ENCODE results near the gene PDZD7.

PDZD7 gene

DNA sequence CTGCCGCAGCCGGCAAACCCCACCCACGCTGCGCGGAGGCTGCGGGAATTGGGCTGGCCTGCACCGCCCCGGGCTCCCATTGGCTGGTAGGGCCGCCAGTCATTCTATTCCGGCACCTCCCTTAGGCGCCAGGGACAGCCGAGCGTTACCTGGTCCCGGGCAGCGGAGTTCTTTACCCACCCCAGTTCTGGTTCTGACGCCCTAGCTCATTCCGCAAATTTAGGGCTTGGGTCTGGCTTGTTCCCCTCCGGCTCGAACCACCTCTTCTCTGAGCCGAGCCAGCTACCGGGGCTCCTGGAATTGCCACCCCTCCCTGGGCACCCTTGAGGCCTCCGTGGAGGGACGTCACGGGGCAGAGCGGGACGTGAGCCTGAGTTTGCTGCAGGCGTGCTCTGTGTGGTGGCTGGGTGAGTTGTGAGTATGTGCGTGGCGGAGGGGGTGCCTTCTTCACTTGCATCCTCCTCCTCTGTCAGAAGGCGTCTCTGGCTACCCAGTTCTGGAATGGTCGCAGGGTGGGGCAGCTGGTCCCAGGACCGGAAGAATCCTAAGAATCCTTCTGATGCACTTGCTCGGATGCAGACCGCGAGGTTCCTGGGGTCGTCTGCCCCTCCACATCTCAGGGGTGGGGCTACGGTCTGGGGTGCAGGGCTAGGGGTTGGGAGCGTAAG is at the start of gene PDZD7, which contains the start of gene SFXN3:
Gene PDZD7 (minus strand): TSS at position 2 of the 668 bp plus-strand sequence. CDS start 910 bp downstream, outside the sequence.
Gene SFXN3 (plus strand): TSS at position 107 of the 668 bp plus-strand sequence. CDS start 3,461 bp downstream, outside the sequence.
- DNase-seq, result peak; percentile 79

DNA sequence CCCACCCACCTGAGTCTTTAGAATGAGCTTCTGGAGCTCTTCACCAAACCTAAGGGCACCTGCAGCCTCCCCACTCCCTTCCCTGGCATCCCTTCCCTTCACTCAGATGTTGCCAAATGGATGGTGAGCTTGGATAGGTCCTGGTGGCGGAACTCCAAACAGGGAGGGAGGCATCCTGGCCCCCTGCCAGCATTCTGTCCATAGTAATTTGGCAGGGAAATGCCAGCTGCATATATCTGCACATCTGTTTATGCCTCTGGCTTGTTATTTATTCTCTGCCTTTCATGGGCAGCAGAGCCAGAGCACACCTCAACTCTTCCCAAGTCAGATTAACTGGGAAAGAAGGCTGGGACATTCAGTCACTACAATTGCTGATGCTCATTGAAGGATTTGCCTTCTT is 48.9 kb upstream of the PDZD7 start:
- peak; percentile 59 for DNase-seq

DNA sequence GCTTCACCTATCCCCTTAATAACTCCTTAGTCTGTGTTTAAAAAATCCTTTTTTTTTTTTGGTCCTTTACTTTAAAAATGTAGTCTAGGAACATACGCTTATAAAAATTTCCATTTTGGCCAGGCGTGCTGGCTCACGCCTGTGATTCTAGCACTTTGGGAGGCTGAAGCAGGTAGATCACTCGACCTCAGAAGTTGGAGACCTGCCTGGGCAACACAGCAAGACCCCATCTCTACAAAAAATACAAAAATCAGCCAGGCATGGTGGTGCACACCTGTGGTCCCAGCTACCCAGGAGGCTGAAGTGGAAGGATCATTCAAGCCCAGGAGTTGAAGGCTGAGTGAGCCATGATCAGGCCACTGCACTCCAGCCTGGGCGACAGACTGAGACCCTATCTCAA is 45.7 kb upstream of the PDZD7 start:
- no peak for DNase-seq

DNA sequence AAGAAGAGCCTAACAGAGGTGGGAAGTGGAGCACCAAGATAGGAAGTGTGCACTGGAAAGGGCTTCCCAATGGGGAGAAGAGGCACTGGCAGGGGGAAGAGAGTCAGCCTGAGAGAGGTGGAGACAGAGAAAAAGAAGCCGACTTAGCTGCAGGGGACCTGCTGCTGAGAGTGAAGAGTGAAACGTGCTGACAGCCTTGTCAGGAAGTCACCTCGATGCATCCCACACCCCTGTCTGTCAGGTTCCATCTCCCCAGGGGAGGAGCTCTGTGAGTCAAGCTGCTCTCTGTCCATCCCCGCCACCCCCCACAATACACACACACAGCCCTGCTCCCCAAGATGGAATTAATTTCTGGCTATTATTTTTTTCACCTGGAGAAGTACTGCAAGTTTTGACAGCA is 44.8 kb upstream of the PDZD7 start:
- no peak for DNase-seq

DNA sequence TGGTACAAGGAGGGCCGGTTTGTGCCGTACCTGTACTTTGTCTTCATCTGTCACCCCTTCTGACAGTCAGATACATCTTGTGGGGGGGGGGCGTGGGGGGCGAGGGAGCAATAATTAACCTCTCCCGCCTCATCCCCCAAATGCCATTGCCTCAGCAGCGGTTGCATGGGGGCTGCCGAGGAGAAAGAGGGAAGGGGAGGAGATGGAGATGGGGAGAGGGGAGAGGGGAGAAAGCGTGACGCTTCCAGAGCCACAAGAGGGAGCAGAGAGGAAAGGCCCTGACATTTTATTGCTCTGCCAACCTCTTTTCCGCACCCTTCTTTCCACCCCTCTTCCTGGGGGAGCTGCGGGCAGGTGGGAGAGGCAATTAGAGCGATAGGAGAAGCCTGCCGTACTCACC is 42.7 kb upstream of the PDZD7 start:
- no peak for DNase-seq

DNA sequence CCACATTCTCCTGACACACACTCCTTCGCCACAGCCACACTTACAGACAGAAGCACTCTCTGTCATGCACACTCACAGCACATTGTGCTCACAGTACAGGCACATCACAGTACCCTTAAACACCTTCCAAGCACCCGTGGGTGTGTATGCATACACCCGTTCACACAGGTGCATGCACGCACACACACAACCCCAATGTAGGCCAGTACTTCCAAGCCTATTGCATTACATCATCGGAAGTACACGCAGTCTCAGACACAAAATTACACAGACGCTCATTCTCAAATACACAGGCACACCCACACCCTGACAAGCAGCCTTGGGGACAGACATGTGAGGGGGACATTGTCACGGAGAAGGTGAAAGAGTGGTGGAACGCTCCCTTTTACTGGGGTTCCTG is 42.0 kb upstream of the PDZD7 start:
- DNase-seq, result no peak

DNA sequence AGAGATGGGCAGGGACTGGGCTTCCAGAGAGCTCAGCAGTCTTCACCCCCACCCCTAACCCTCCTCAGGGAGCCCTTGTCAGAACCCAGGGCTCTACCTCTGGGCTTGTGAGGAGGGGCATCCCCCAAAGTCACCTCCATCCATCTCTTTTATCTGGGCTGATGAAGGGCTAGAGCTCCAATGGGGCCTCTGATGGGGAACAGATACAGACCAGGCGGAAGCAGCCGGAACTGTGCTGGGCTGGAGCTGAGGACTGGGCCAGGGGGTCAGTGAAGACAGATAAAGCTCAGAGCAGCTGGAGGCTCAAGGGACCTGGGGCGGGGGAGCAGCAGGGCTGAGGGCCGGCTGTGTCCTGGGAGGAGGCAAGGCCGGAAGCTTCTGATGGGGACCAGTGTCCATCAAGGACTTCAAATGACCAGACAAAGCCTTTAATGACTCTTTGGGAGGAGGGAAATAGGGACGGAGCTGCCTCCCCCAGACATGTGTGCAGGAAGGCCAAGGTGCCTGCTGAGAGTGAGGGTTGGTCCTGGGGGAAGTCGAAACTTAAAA is 41.0 kb upstream of the PDZD7 start:
- no peak for DNase-seq

DNA sequence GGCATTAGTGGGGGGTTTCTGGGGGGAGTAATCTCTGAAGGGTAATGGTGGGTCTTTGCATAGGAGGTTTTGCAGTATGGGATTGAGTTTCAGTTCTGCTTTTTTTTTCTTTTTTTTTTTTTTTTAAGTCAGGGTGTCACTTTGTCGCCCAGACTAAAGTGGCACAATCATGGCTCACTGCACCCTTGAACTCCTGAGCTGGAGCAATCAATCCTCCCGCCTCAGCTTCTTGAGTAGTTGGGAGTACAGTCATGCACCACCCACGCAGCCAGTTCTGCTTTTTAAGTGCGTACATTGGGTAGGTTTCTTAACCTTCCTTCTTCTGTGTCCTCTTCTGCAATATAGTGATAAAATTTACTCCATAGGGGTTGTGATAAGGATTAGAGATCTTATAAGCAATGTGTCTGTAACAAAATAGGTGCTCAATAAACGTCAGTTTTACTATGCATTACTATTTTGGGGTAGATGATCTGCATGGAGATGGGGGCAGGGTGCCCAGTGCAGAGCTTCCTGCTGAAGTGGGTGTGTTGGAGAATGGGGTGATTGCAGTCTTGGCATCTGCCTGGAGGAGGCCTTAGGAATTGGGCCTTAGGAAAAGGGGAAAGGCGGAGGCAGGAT is 40.4 kb upstream of the PDZD7 start:
- no peak for DNase-seq

DNA sequence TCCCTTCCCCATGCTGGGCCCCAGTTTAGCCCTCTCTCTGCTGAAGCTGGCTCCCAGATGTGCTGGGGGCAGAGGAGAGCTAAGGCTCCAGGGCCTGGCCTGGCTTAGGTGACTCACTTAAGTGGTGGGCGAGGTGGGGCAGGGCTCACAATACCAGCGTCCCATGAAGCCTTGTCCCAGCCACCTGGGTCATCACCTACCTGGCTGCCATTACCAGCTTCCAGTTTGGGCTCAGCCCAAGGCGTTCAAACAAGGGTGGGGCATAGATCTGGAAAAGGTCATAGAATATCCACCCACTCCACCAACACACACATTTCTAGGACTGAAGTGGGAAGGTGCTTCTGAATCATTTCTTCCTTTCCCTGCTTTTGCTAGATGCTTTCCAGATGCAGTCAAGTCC is 39.2 kb upstream of the PDZD7 start:
- DNase-seq, result no peak

DNA sequence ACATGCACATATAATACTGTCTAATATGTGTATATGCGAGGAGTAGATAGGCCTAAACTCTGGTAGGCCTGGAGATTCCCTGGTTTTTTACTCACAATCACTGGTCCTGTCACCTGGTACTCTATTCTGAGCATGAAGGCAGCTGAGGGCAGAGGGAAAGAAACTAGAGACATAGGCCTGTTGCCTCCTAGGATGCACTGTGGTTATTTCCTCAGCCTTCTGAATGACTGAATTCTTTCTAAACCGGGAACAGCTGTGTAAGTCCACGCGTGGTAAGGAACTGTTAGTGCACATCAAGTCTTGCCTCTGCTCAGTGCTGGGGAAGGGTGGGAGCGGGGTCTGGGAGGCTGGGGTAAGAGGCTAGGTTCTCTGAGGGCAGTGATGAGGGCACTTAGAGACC is 38.5 kb upstream of the PDZD7 start:
- no peak for DNase-seq

DNA sequence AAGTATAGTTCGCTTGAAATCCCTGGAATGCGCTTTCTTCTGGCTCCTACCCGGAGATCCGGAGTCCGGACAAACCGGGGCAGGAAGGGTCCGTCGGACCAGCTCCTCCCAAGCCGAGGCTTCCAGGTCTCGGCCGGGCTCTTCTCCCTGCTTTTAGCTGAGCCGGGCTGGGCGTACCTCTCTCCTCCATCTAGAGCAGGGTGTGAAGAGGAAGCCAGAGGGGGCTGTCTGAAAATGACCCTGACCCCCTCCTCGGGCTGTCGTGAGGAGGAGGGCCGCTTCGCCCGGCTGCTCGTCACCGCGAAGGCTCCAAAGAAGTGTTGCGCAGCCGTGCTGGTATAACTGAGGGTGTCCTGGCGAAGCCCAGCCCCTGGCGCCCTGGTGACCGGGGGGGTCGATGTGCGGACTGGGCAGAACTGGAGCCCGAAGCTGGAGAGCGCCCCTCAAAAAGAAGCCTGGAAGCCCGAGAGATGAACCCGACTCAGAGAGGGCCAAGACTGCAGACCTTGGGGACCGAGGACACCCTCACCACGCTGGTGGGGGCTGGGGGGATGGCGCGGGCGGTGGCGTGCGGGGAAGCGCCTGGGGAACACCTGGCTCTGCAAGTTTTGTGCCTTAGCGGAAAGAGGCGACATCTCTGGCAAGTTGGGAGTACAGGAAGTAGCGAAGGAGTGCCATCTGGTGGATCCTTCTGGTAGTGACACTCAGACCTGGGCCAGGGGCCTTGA is 36.6 kb upstream of the PDZD7 start:
- peak; percentile 43 for DNase-seq

DNA sequence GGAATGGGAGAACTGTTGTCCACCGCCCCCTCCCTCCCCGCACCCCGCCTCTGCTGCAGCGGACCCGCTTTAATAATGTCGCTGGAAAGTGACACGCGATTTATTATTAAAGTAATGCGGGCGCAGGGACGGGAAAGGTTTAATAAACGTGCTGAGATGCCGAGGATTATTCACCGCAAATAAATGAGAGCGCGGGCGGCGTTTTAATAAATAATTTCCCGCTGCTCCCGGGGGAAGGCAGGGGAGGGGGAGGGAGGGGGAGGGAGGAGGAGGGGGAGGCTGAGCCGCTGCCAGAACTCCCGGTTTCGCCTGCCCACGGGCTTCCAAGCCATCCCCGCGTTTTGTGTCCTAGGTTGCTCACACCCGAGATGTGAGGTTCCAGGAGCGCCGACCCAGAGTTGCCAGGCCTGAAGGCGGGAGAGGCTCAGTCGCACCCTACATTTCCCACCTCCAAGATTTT is 36.0 kb upstream of the PDZD7 start:
- no peak for DNase-seq

DNA sequence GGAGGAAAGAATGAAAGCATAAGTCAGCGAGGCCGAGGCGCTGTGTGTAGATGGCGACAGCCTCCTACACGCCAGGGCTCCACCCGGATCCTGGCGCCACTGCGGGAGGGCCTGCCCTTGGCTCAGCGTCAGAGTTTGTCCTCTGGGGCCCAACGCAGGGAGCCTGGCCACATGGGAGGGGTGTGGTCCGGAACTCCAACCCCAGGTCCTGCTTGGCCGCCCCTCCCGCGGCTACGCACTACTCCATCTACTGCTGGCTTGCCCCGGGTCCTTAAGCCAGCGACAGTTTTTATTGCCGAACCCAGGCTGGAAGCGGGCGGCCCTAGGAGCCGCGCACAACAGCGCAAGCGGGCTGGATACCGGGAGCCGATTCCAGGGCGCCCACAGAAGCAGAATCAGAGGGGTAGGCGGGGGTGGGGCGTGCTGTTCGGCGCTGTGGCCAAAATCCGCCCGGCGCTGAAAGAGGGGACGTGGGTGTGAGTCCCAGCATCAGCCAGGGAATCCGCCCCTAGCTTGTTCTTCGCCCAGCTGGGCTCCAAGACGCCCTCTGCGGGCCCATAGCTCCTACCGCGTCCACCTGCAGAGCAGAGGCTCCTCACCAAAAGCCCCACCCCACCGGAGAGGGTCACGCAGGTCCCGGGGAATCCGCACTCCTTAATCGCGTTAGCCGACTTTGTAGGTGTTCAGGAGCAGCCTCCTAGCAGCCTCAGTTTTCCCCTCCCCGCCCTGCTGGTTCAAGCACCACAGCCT is 35.4 kb upstream of the PDZD7 start:
- peak; percentile 29 for DNase-seq

DNA sequence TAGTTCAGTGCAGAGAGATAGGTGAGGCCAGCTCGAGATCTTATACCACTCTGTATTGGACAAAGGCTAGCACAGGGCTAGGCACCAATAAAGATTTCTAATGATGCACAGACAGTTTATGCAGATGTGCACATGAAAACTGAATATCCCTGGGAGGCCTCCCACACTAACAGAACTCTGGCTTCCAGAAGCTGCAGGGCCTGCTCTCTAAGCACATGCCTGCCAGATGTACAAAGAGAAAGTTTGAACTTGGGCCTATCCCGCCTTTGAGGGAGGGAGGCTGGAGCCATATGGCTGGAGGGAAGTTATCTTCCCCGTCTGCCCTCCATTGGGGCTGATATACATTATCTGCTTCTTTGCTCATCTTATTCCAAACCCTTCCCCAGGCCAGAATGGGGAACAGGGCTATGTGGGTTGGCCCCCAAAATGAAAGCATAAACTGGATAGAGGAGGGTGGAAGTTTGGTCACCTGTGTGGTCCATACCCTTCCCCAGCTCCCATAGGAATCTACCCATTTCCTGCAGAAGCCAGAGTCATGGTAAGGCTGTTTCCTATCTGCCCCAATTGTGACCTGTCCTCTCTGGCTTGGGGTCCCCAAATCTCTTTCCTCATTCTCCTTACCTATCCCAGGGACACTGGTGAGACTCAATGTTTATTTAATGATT is 34.7 kb upstream of the PDZD7 start:
- no peak for DNase-seq

DNA sequence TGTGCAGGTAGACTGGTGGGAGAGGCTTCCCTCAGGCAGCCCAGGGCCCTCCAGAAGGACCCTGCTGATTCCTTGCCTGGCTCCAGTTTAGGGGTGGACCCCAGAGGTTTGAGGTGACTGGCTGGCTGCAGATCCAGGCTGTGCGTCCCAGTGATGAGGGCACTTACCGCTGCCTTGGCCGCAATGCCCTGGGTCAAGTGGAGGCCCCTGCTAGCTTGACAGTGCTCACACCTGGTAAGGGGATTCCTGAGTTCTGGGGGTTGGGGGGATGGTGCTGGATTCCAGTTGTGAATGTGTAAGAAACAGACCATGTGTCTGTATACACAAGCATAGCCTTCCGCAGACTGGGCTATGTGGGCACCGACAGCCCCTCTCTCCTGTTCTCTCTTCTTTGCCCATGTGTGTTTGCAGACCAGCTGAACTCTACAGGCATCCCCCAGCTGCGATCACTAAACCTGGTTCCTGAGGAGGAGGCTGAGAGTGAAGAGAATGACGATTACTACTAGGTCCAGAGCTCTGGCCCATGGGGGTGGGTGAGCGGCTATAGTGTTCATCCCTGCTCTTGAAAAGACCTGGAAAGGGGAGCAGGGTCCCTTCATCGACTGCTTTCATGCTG is 33.6 kb upstream of the PDZD7 start:
- no peak for DNase-seq

DNA sequence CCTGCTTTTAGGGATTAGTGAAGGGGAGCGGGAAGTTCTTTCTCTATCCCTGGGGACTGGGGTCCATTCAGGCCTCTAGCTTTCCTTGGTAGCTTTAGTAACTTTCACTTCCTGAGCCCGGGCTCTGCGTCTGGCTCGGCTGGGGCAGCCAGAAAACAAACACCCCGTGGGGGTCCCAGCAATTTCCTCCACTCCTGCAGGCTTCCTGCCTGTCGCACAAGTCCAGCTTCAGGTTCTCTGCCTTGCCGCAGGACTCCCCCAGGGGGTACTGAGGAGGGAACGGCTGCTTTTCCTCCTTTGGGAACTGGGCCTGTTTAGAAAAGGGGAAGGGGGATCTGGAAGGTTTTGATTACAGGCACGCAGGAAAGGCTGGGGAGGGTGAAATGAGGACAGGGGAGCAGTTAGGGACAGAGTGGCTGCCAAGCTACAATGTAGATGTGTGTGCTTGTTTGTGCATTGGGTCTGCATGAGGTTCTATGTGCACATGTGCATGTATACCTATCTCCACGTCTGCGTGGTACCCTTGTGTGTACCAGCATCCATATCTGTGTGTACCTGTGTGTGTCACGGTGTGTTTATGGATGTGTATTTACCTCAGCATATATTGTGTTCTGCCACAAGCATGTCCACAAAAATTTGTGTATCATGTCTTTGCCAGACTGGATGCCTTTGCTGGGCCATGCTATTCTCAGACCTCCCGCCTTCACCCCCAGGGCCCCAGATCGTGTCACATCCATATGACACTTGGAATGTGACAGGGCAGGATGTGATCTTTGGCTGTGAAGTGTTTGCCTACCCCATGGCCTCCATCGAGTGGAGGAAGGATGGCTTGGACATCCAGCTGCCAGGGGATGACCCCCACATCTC is 32.9 kb upstream of the PDZD7 start:
- no peak for DNase-seq

DNA sequence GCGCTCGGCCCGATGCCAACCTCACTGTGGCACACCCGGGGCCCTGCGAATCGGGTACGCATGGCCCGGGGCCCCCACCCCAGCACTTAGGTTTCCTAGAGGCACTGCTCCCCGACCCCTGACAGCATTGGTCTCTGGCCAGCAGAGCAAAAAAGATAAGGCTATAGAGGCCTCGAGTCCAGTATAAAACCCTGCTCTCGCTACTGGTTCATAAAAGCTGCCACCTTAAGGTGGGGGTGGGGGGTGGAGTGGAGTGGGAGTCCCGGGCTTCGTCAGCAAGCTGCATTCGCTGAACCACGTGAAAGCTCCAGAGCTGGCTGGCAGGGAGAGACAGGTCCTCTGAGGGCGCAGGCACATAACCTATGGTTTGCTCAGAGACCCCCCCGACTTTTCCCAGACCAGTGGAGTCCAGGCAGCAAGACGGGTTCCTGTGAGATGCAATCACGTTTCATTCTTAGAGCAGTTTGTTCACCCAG is 32.2 kb upstream of the PDZD7 start:
- DNase-seq, result no peak

DNA sequence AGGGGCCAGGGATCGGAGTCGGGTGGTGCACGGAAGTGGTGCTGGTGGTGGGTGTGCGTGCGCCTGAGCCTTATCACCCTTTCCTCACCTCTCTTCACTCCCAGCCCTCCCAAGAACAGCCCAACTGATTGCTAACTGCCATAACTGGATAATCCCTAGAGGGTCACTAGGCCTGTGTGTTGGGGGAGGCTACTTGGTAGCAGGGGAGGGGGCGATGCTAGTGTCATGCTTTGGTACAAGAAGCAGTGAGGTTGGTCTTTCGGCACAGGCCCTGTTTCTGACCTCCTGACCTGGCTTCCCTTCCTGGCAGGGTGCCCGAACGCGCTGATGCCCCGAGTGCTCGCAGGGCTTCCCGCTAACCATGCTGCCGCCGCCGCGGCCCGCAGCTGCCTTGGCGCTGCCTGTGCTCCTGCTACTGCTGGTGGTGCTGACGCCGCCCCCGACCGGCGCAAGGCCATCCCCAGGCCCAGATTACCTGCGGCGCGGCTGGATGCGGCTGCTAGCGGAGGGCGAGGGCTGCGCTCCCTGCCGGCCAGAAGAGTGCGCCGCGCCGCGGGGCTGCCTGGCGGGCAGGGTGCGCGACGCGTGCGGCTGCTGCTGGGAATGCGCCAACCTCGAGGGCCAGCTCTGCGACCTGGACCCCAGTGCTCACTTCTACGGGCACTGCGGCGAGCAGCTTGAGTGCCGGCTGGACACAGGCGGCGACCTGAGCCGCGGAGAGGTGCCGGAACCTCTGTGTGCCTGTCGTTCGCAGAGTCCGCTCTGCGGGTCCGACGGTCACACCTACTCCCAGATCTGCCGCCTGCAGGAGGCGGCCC is 31.5 kb upstream of the PDZD7 start:
- peak; percentile 46 for DNase-seq

DNA sequence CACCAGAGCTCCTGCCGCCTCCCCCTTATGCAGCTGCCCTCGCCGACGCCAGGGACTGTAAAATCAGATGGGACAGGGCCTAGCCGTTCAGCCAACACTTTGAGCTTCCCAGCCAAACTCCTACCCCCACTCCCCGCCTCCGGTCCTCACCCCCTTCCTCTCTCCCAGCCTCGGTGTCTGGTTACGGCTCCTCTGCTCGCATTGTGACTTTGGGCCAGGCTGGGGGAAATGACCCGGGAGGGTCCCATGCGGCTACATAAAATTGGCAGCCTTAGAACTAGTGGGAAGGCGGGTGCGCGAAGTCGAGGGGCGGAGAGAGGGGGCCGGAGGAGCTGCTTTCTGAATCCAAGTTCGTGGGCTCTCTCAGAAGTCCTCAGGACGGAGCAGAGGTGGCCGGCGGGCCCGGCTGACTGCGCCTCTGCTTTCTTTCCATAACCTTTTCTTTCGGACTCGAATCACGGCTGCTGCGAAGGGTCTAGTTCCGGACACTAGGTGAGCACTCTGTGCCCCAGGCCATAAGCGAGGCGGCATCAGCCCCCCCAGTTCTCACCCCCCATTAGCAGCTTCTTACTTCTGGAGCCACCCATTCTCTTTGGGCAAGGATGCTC is 30.8 kb upstream of the PDZD7 start, which contains the start of gene KAZALD1:
Gene KAZALD1 (plus strand): TSS at position 366 of the 608 bp plus-strand sequence. CDS start 604 bp downstream, outside the sequence.
- DNase-seq, result no peak
